ENCODE results near the gene NECAB2. TPM values are rescaled to one million over a fixed set of nuclear protein-coding genes. Genes with fewer than 3 reads are reported as not detected.

The NECAB2 gene
- total RNA-seq, 1 donor from 2014 or later, result not detected

DNA sequence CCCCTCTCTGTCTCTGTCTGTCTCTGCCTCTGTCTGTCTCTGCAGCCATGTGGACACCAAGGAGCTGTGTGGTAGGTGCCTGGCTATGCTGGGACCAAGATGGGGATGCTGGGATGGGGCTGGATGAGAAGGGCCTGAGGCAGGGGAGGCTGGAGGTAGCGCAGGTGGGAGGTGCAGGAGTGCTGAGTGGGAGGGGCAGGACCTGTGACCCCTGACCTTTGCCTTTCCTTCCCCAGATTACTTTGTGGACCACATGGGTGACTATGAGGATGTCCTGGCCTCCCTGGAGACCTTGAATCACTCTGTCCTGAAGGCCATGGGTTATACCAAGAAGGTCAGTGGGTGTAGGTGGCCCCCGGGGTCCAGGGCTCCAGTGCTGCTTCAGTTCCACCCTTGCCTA lies 12.8 kb downstream of the NECAB2 start:
- H3K4me1 Mint-ChIP-seq (ENCODE audit: unreplicated experiment), result peaks cover 2% of the 10 kb centered on the region
- DNase-seq (ENCODE audit: extremely low spot score, unreplicated experiment), result no peak
- peaks cover 12% of the 10 kb centered on the region for H3K27me3 Mint-ChIP-seq (ENCODE audit: unreplicated experiment)
- TF ChIP-seq, protein P1, sequence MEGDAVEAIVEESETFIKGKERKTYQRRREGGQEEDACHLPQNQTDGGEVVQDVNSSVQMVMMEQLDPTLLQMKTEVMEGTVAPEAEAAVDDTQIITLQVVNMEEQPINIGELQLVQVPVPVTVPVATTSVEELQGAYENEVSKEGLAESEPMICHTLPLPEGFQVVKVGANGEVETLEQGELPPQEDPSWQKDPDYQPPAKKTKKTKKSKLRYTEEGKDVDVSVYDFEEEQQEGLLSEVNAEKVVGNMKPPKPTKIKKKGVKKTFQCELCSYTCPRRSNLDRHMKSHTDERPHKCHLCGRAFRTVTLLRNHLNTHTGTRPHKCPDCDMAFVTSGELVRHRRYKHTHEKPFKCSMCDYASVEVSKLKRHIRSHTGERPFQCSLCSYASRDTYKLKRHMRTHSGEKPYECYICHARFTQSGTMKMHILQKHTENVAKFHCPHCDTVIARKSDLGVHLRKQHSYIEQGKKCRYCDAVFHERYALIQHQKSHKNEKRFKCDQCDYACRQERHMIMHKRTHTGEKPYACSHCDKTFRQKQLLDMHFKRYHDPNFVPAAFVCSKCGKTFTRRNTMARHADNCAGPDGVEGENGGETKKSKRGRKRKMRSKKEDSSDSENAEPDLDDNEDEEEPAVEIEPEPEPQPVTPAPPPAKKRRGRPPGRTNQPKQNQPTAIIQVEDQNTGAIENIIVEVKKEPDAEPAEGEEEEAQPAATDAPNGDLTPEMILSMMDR (IDR thresholded peaks at IDR 0.05), result no peak
- peaks cover 17% of the 10 kb centered on the region for H3K9me3 Mint-ChIP-seq (ENCODE audit: unreplicated experiment)
- no peak overlapping the region for H3K27ac Mint-ChIP-seq (ENCODE audit: unreplicated experiment)
- no peak overlapping the region for H3K4me3 Mint-ChIP-seq (ENCODE audit: unreplicated experiment)
- no peaks in the 10 kb centered on the region for H3K36me3 Mint-ChIP-seq (ENCODE audit: unreplicated experiment)

DNA sequence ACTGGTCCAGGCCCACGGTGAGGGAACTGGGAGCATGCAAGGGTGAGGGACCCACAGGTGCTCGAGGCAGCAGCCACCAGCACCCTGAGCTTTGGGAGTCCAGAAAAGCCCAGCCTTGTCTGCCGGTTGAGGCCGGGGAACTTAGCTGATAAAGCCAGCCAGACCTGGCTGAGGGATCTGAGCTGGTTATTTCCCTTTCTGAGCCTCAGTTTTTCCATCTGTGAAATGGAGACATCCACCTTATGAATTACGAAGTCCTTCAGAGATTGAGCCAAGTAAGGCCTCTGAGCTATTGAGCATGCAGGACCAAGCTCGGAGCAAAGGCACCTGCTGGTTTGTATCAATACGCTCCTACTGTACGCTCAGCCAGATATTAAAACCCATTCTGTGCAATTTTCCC lies 13.8 kb downstream of the NECAB2 start:
- Mint-ChIP-seq H3K36me3 (ENCODE audit: unreplicated experiment) (no peaks in the 10 kb centered on the region), H3K27ac (ENCODE audit: unreplicated experiment) (no peak overlapping the region), H3K4me1 (ENCODE audit: unreplicated experiment) (peaks cover 2% of the 10 kb centered on the region), H3K9me3 (ENCODE audit: unreplicated experiment) (peaks cover 17% of the 10 kb centered on the region), H3K4me3 (ENCODE audit: unreplicated experiment) (no peak overlapping the region), H3K27me3 (ENCODE audit: unreplicated experiment) (peaks cover 22% of the 10 kb centered on the region)
- TF ChIP-seq, protein P1 (IDR thresholded peaks at IDR 0.05), result no peak
- no peak for DNase-seq (ENCODE audit: extremely low spot score, unreplicated experiment)

DNA sequence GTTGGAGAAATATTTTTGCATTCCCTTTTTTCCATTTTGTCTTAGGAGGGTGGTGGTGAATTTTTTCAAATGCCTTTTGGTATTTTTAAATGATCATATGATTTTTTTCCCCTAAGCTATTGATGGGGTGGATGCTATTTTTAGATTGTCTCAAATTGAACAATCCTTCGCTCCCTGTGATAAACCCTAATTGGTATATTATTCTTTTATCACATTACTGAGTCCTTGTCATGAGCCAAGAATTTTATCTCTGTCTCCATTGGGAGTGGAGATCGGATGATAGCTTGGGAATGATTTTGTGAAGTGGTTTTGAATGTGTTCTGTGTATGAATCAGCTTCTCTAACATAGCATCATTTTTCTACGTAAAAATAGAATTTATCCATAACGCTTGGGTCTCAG lies 15.4 kb downstream of the NECAB2 start:
- no peak for DNase-seq (ENCODE audit: extremely low spot score, unreplicated experiment)
- peaks cover 2% of the 10 kb centered on the region for H3K4me1 Mint-ChIP-seq (ENCODE audit: unreplicated experiment)
- H3K36me3 Mint-ChIP-seq (ENCODE audit: unreplicated experiment), result no peaks in the 10 kb centered on the region
- no peak overlapping the region for H3K4me3 Mint-ChIP-seq (ENCODE audit: unreplicated experiment)
- TF ChIP-seq, protein P1 (IDR thresholded peaks at IDR 0.05), result no peak
- H3K9me3 Mint-ChIP-seq (ENCODE audit: unreplicated experiment), result peaks cover 10% of the 10 kb centered on the region
- H3K27ac Mint-ChIP-seq (ENCODE audit: unreplicated experiment), result no peak overlapping the region
- peaks cover 37% of the 10 kb centered on the region for H3K27me3 Mint-ChIP-seq (ENCODE audit: unreplicated experiment)

DNA sequence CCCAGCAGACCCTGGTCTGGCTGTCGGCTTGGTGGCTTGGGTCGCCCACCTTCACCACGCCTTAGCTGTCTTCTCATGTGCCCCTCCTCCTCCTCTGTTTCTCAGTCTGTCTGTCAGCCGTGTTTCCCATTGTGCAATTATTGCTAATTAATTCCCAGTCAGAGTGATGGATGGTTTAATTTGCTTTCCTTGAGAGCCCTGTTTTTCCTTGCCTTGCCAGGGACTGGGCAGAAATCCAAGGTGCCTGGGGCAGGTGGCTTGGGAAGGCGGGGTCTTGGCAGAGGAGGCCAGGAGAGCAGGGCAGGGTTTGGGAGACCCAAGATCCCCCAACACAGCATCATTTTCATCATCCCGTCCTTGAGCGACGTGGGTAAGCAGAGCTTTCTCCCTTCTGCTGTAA lies 21.3 kb downstream of the NECAB2 start:
- TF ChIP-seq, protein P1 (IDR thresholded peaks at IDR 0.05), result no peak
- no peaks in the 10 kb centered on the region for H3K9me3 Mint-ChIP-seq (ENCODE audit: unreplicated experiment)
- DNase-seq (ENCODE audit: extremely low spot score, unreplicated experiment), result no peak
- H3K4me3 Mint-ChIP-seq (ENCODE audit: unreplicated experiment), result no peak overlapping the region
- peaks cover 55% of the 10 kb centered on the region for H3K27me3 Mint-ChIP-seq (ENCODE audit: unreplicated experiment)
- H3K36me3 Mint-ChIP-seq (ENCODE audit: unreplicated experiment), result no peaks in the 10 kb centered on the region
- H3K27ac Mint-ChIP-seq (ENCODE audit: unreplicated experiment), result no peak overlapping the region
- peaks cover 2% of the 10 kb centered on the region for H3K4me1 Mint-ChIP-seq (ENCODE audit: unreplicated experiment)

DNA sequence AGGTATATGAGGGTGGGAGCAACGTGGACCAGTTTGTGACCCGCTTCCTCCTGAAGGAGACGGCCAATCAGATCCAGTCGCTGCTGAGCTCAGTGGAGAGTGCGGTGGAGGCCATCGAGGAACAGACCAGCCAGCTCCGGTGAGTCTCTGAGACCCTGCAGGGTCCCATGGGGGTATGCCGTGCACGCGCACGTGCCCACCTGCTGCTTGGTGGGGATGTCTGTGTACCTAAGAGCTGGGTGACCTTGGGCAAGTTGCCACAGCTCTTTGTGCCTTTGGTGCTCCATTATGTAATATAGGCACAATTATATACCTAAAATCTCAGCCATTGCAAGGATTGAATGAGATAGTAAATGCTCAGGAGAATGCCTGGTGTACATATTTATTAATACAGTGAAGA lies 22.4 kb downstream of the NECAB2 start:
- no peak for DNase-seq (ENCODE audit: extremely low spot score, unreplicated experiment)
- peaks cover 55% of the 10 kb centered on the region for H3K27me3 Mint-ChIP-seq (ENCODE audit: unreplicated experiment)
- peaks cover 4% of the 10 kb centered on the region for H3K4me1 Mint-ChIP-seq (ENCODE audit: unreplicated experiment)
- no peak overlapping the region for H3K4me3 Mint-ChIP-seq (ENCODE audit: unreplicated experiment)
- H3K27ac Mint-ChIP-seq (ENCODE audit: unreplicated experiment), result no peak overlapping the region
- TF ChIP-seq, protein P1 (IDR thresholded peaks at IDR 0.05), result no peak
- H3K36me3 Mint-ChIP-seq (ENCODE audit: unreplicated experiment), result no peaks in the 10 kb centered on the region
- no peaks in the 10 kb centered on the region for H3K9me3 Mint-ChIP-seq (ENCODE audit: unreplicated experiment)
